GM19193 (cell line): ENCODE results near the gene ICAM4.

Experiments
- POLR2A ChIP-seq: IDR thresholded peaks from 4 replicates; pipeline ENCODE4 v1.6.1; 2011; ENCODE audit not compliant: insufficient read depth, insufficient read length; ENCODE audit errors: extremely low read depth

ICAM4 gene

GRCh38 chr19:10283301-10284064 is 3.3 kb upstream of the ICAM4 start:
- TF ChIP-seq POLR2A = no peak

DNA sequence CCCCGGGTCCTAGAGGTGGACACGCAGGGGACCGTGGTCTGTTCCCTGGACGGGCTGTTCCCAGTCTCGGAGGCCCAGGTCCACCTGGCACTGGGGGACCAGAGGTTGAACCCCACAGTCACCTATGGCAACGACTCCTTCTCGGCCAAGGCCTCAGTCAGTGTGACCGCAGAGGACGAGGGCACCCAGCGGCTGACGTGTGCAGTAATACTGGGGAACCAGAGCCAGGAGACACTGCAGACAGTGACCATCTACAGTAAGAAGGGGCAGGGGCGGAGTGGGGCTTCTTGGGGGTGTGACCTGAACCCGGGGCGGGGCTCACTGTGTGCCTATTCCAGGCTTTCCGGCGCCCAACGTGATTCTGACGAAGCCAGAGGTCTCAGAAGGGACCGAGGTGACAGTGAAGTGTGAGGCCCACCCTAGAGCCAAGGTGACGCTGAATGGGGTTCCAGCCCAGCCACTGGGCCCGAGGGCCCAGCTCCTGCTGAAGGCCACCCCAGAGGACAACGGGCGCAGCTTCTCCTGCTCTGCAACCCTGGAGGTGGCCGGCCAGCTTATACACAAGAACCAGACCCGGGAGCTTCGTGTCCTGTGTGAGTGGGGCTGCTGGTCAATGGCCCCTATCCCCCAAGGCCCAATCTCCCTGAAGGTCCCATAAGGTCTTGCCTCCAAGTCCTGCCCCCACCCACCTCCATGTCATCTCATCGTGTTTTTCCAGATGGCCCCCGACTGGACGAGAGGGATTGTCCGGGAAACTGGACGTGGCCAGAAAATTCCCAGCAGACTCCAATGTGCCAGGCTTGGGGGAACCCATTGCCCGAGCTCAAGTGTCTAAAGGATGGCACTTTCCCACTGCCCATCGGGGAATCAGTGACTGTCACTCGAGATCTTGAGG is 2.4 kb upstream of the ICAM4 start:
- TF ChIP-seq POLR2A = no peak

DNA sequence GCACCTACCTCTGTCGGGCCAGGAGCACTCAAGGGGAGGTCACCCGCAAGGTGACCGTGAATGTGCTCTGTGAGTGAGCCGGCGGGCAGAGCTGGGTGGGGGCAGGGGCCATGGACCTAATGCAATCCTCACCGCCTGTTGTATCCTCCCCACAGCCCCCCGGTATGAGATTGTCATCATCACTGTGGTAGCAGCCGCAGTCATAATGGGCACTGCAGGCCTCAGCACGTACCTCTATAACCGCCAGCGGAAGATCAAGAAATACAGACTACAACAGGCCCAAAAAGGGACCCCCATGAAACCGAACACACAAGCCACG is 1.8 kb upstream of the ICAM4 start:
- no peak for TF ChIP-seq POLR2A

DNA sequence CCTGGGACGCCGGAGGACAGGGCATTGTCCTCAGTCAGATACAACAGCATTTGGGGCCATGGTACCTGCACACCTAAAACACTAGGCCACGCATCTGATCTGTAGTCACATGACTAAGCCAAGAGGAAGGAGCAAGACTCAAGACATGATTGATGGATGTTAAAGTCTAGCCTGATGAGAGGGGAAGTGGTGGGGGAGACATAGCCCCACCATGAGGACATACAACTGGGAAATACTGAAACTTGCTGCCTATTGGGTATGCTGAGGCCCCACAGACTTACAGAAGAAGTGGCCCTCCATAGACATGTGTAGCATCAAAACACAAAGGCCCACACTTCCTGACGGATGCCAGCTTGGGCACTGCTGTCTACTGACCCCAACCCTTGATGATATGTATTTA is 1.4 kb upstream of the ICAM4 start:
- TF ChIP-seq POLR2A = peak; percentile 20

- no peak for TF ChIP-seq POLR2A
These were observed 2.0 kb downstream of the ICAM4 start for GRCh38 chr19:10288662-10289166.

DNA sequence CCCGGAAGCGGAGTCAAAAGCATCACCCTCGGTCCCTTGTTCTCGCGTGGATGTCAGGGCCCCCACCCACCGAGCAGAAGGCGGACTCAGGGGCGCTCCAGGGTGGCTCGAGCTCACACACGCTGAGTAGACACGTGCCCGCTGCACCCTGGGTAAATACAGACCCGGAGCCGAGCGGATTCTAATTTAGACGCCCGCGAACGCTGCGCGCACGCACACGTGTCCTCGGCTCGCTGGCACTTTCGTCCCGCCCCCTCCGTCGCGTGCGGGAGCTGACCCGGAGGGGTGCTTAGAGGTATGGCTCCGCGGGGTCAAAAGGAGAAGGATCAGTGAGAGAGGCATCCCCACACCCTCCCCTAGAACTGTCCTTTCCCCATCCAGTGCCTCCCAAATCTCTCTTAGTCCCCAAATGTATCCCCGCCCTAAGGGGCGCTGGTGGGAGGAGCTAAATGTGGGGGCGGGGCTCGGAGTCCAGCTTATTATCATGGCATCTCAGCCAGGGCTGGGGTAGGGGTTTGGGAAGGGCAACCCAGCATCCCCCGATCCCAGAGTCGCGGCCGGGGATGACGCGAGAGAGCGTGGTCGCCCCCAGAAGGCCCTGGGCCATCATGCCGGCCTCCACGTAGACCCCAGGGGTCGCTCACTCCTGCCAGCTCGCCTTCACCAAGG is 2.5 kb downstream of the ICAM4 start:
- TF ChIP-seq POLR2A = peak; percentile 27

GRCh38 chr19:10289836-10290356 is 3.1 kb downstream of the ICAM4 start, which contains the start of gene ICAM5:
TSS of gene ICAM5 (plus strand) at chr19:10289952. CDS start at chr19:10290044, 92 bp downstream.
- TF ChIP-seq POLR2A = no peak

- TF ChIP-seq POLR2A = no peak
These were observed 3.7 kb downstream of the ICAM4 start for GRCh38 chr19:10290357-10290875.

- TF ChIP-seq POLR2A = no peak
These were observed 4.3 kb downstream of the ICAM4 start for GRCh38 chr19:10290876-10291553.

DNA sequence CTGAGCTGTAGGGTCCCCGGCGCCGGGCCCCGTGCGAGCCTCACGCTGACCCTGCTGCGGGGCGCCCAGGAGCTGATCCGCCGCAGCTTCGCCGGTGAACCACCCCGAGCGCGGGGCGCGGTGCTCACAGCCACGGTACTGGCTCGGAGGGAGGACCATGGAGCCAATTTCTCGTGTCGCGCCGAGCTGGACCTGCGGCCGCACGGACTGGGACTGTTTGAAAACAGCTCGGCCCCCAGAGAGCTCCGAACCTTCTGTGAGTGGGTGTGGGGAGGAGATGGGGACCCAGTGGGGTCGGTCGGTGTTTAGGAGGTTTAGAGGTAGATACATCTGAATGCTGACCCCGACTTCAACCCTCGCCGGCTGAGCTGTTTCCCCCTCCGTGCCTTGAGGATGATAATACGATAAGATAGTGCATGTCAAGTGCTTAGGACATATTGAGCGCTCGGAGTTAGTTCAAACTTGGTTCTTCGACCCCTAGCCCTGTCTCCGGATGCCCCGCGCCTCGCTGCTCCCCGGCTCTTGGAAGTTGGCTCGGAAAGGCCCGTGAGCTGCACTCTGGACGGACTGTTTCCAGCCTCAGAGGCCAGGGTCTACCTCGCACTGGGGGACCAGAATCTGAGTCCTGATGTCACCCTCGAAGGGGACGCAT is 4.9 kb downstream of the ICAM4 start:
- TF ChIP-seq POLR2A = no peak

DNA sequence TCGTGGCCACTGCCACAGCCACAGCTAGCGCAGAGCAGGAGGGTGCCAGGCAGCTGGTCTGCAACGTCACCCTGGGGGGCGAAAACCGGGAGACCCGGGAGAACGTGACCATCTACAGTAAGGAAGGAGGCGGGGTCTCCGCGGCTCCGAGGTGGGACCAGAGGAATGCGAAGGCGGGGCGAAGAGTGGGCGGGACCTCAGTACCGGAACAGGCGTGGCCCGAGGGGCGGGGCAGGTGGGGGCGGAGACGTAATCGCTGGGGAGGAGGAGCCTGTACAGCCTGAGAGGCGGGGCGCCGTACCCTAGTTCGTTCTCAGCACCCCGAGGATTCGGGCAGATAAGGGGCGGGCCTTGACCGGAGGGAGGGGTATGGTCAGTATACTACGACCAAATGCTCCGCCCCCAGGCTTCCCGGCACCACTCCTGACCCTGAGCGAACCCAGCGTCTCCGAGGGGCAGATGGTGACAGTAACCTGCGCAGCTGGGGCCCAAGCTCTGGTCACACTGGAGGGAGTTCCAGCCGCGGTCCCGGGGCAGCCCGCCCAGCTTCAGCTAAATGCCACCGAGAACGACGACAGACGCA is 5.5 kb downstream of the ICAM4 start:
- no peak for TF ChIP-seq POLR2A

DNA sequence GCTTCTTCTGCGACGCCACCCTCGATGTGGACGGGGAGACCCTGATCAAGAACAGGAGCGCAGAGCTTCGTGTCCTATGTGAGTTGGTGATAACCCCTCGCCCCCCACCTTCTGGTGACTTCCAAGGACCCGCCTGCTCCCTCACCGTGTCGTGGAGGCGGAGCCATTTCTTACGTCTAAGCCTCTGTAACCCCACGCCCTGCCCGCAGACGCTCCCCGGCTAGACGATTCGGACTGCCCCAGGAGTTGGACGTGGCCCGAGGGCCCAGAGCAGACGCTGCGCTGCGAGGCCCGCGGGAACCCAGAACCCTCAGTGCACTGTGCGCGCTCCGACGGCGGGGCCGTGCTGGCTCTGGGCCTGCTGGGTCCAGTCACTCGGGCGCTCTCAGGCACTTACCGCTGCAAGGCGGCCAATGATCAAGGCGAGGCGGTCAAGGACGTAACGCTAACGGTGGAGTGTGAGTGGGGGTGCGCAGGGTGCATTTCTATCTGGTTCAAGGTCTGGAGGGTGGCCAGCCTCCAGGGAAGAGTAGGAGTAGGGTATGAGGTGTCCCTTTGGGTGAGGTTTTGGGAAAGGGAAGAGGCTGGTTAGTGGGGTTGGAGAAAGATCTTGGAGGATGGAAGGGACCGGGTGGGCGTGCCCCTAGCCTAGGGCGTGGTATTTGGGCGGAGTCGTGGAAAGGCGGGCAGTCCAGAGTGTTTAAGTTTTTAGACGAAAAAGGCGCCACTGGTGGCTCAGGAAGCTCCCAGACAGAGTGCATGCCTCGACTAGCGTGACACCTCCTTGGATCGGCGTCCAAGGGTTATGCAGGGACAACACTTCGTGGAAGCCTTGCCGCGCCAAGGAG is 6.3 kb downstream of the ICAM4 start:
- TF ChIP-seq POLR2A = no peak
